GM23338 (cell line): ENCODE results near the gene PANK1. TPM values are rescaled to one million over a fixed set of nuclear protein-coding genes. Genes with fewer than 3 reads are reported as not detected.

Experiments
- ATAC-seq: fragments of 200-7000 bp; cut with Tn5 transposase; 3 replicates; pipeline ENCODE4 v1.9.1; 2020
- DNase-seq: peaks from one replicate; pipeline ENCODE4 v3.0.0-alpha.2; 2015; ENCODE audit warnings: low spot score
- H2AFZ ChIP-seq: fragments of 200-600 bp; sonication (generic); 2 replicates; pipeline ENCODE4 v1.8.0; 2016; ENCODE audit warnings: antibody characterized with exemption, mild to moderate bottlenecking, moderate library complexity
- H3F3A ChIP-seq: fragments of 200-600 bp; sonication (generic); replicated peaks from 2 replicates; pipeline ENCODE4 v1.8.0; 2017; ENCODE audit warnings: antibody characterized with exemption, mixed run types, low read depth
- H3K27ac ChIP-seq: fragments of 200-600 bp; sonication (generic); 2 replicates; pipeline ENCODE4 v1.6.1; 2016; ENCODE audit warnings: low read depth
- H3K27me3 ChIP-seq: fragments of 200-600 bp; sonication (generic); 2 replicates; pipeline ENCODE4 v1.8.0; 2016; ENCODE audit warnings: mild to moderate bottlenecking, mixed run types, moderate library complexity; ENCODE audit not compliant: insufficient read depth
- H3K36me3 ChIP-seq: fragments of 200-600 bp; sonication (generic); 2 replicates; pipeline ENCODE4 v1.8.0; 2016; ENCODE audit warnings: mild to moderate bottlenecking; ENCODE audit not compliant: insufficient read depth
- H3K4me1 ChIP-seq: fragments of 200-600 bp; sonication (generic); 2 replicates; pipeline ENCODE4 v1.8.0; 2016; ENCODE audit warnings: mild to moderate bottlenecking, moderate library complexity; ENCODE audit not compliant: insufficient read depth
- H3K4me2 ChIP-seq: fragments of 200-600 bp; sonication (generic); 2 replicates; pipeline ENCODE4 v1.7.1; 2017; ENCODE audit warnings: mixed run types
- H3K4me3 ChIP-seq: fragments of 200-600 bp; sonication (generic); 2 replicates; pipeline ENCODE4 v1.6.1; 2016; ENCODE audit warnings: mixed run types
- H3K79me2 ChIP-seq: fragments of 200-600 bp; sonication (generic); replicated peaks from 2 replicates; pipeline ENCODE4 v1.8.0; 2017; ENCODE audit warnings: mild to moderate bottlenecking; ENCODE audit not compliant: insufficient read depth
- H3K9me2 ChIP-seq: fragments of 200-600 bp; sonication (generic); 2 replicates; pipeline ENCODE4 v1.8.0; 2017; ENCODE audit not compliant: insufficient read depth
- H4K20me1 ChIP-seq: fragments of 200-600 bp; sonication (generic); replicated peaks from 2 replicates; pipeline ENCODE4 v1.8.0; 2017; ENCODE audit warnings: mild to moderate bottlenecking; ENCODE audit not compliant: insufficient read depth
- H3K27ac Mint-ChIP-seq: 2 replicates; pipeline ENCODE4 v1.8.0; 2020; ENCODE audit warnings: inconsistent platforms, mild to moderate bottlenecking, moderate library complexity, mixed read lengths
- H3K27me3 Mint-ChIP-seq: 3 replicates; pipeline ENCODE4 v1.8.0; 2022; ENCODE audit warnings: low read depth, mild to moderate bottlenecking, moderate library complexity, mixed read lengths, inconsistent platforms; ENCODE audit not compliant: insufficient read depth, poor library complexity
- H3K36me3 Mint-ChIP-seq: 3 replicates; pipeline ENCODE4 v1.8.0; 2021; ENCODE audit warnings: low read depth, mild to moderate bottlenecking, inconsistent platforms, moderate library complexity, mixed read lengths
- H3K4me1 Mint-ChIP-seq: 3 replicates; pipeline ENCODE4 v1.8.0; 2020; ENCODE audit warnings: mild to moderate bottlenecking, inconsistent platforms, mixed read lengths
- H3K4me3 Mint-ChIP-seq: 3 replicates; pipeline ENCODE4 v1.8.0; 2021; ENCODE audit warnings: moderate library complexity, mild to moderate bottlenecking, inconsistent platforms, mixed read lengths
- H3K9me3 Mint-ChIP-seq: 3 replicates; pipeline ENCODE4 v1.8.0; 2020; ENCODE audit warnings: moderate library complexity, mild to moderate bottlenecking, inconsistent platforms, mixed read lengths
- CREB1 ChIP-seq: fragments of 250-450 bp; sonication (Bioruptor Pico); IDR thresholded peaks from 2 replicates; pipeline ENCODE4 v1.5.0; 2020; ENCODE audit warnings: low read depth, mild to moderate bottlenecking, moderate library complexity
- CTCF ChIP-seq, 2 experiments: fragments of 200-600 bp in 1 of 2; sonication (generic) in 1 of 2; conservative IDR thresholded peaks; 2 replicates each; pipeline versions ENCODE4 v1.5.1 to v1.6.1; 2016 to 2017; ENCODE audit warnings: antibody characterized with exemption in 2 of 2, low read depth in 2 of 2, mild to moderate bottlenecking in 2 of 2, moderate library complexity in 1 of 2
- EZH2 ChIP-seq: fragments of 200-600 bp; sonication (generic); IDR thresholded peaks from one replicate; pipeline ENCODE4 v1.8.0; 2017; ENCODE audit warnings: antibody characterized with exemption, mild to moderate bottlenecking, low read depth; ENCODE audit not compliant: unreplicated experiment
- EZH2phosphoT487 ChIP-seq: fragments of 200-600 bp; sonication (generic); IDR thresholded peaks from one replicate; pipeline ENCODE4 v1.8.1; 2018; ENCODE audit warnings: antibody characterized with exemption; ENCODE audit not compliant: unreplicated experiment
- JUNB ChIP-seq: IDR thresholded peaks from one replicate; pipeline ENCODE4 v1.6.1; 2016; ENCODE audit warnings: antibody characterized with exemption; ENCODE audit not compliant: unreplicated experiment
- NANOG ChIP-seq: IDR thresholded peaks from 2 replicates; pipeline ENCODE4 v1.6.1; 2016; ENCODE audit warnings: antibody characterized with exemption, borderline replicate concordance
- POLR2AphosphoS5 ChIP-seq: IDR thresholded peaks from 2 replicates; pipeline ENCODE4 v1.6.1; 2016; ENCODE audit warnings: antibody characterized with exemption, low read depth
- STAT1 ChIP-seq: IDR thresholded peaks from one replicate; pipeline ENCODE4 v1.6.1; 2016; ENCODE audit warnings: antibody characterized with exemption; ENCODE audit not compliant: unreplicated experiment
- ZNF114 ChIP-seq: fragments of 250-450 bp; sonication (Bioruptor Pico); IDR thresholded peaks from 2 replicates; pipeline ENCODE4 v1.5.0; 2020; ENCODE audit warnings: mild to moderate bottlenecking, moderate library complexity
- ZNF331 ChIP-seq: fragments of 250-450 bp; sonication (Bioruptor Pico); IDR thresholded peaks from 2 replicates; pipeline ENCODE4 v1.5.0; 2020; ENCODE audit warnings: low read depth, mild to moderate bottlenecking, moderate library complexity
- polyA plus RNA-seq: library from polyadenylated mRNA; unstranded; fragments of >200 nt; fragmentation: Nextera tagmentation; extraction: Ambion mirVana; gene quantifications from 2 replicates; pipeline ENCODE4 v1.2.1, GENCODE V29; 2016
- total RNA-seq: library from RNA; depleted of rRNA; stranded (reverse); fragments of >200 nt; shearing (Covaris generic); gene quantifications from 2 replicates; pipeline ENCODE4 v1.2.3, GENCODE V29; 2014
- TF ChIP-seq, protein P1 (sequence below): fragments of 250-450 bp; sonication (Bioruptor Pico); IDR thresholded peaks from 2 replicates; pipeline ENCODE4 v1.5.0; 2020; ENCODE audit warnings: mild to moderate bottlenecking, moderate library complexity
- TF ChIP-seq, protein P2 (sequence below): IDR thresholded peaks from one replicate; pipeline ENCODE4 v1.6.1; 2018; ENCODE audit warnings: antibody characterized with exemption; ENCODE audit not compliant: unreplicated experiment
- TF ChIP-seq, protein P3 (sequence below): IDR thresholded peaks from 2 replicates; pipeline ENCODE4 v1.6.1; 2016; ENCODE audit warnings: antibody characterized with exemption

The PANK1 gene
- total and polyA plus RNA-seq, 2 experiments from 2014 or later: 15.2 to 44.7 TPM

DNA sequence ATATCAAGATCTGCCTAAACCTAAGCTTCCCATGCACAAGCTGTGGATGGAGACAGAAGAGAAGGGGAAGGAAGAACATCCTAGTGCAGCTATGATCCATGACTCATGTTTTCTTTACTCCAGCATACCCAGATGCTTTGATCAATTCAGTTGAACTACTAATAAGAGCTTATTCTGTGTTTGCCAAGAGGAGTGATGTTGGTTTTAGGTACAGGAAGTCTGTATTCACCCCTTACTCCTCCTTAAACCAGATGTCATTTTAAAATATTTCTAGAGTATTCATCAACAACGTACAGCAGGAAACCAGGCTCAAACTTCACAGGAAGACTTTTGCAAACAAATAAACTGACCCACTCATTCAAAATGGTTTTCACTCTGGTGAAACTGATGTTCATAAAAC, 29.2 kb downstream of the PANK1 start:
- peaks cover 87% of the 10 kb centered on the region for H3K79me2 ChIP-seq
- Mint-ChIP-seq H3K36me3 (peaks cover 44% of the 10 kb centered on the region), H3K27me3 (peaks cover 2% of the 10 kb centered on the region), H3K27ac (no peak overlapping the region), H3K4me1 (peaks cover 42% of the 10 kb centered on the region), H3K4me3 (no peak overlapping the region), H3K9me3 (peaks cover 29% of the 10 kb centered on the region)
- H3K9me2 ChIP-seq: no peaks in the 10 kb centered on the region
- H3K4me1 ChIP-seq: peaks cover 20% of the 10 kb centered on the region
- no peak overlapping the region for H2AFZ ChIP-seq
- ATAC-seq (no peak), DNase-seq (no peak)
- no peak overlapping the region for H3K4me3 ChIP-seq
- no peak overlapping the region for H3K4me2 ChIP-seq
- no peak overlapping the region for H3K27ac ChIP-seq
- TF ChIP-seq ZNF114 (CRISPR knock-in tag) (no peak), STAT1 (no peak), CREB1 (no peak), ZNF331 (no peak), EZH2phosphoT487 (no peak), NANOG (no peak), JUNB (no peak), POLR2AphosphoS5 (no peak), CTCF (conservative IDR thresholded peaks at IDR 0.05; ENCODE audit: low read depth in 2 of 2) (no peak), EZH2 (no peak)
- TF ChIP-seq, protein P1, sequence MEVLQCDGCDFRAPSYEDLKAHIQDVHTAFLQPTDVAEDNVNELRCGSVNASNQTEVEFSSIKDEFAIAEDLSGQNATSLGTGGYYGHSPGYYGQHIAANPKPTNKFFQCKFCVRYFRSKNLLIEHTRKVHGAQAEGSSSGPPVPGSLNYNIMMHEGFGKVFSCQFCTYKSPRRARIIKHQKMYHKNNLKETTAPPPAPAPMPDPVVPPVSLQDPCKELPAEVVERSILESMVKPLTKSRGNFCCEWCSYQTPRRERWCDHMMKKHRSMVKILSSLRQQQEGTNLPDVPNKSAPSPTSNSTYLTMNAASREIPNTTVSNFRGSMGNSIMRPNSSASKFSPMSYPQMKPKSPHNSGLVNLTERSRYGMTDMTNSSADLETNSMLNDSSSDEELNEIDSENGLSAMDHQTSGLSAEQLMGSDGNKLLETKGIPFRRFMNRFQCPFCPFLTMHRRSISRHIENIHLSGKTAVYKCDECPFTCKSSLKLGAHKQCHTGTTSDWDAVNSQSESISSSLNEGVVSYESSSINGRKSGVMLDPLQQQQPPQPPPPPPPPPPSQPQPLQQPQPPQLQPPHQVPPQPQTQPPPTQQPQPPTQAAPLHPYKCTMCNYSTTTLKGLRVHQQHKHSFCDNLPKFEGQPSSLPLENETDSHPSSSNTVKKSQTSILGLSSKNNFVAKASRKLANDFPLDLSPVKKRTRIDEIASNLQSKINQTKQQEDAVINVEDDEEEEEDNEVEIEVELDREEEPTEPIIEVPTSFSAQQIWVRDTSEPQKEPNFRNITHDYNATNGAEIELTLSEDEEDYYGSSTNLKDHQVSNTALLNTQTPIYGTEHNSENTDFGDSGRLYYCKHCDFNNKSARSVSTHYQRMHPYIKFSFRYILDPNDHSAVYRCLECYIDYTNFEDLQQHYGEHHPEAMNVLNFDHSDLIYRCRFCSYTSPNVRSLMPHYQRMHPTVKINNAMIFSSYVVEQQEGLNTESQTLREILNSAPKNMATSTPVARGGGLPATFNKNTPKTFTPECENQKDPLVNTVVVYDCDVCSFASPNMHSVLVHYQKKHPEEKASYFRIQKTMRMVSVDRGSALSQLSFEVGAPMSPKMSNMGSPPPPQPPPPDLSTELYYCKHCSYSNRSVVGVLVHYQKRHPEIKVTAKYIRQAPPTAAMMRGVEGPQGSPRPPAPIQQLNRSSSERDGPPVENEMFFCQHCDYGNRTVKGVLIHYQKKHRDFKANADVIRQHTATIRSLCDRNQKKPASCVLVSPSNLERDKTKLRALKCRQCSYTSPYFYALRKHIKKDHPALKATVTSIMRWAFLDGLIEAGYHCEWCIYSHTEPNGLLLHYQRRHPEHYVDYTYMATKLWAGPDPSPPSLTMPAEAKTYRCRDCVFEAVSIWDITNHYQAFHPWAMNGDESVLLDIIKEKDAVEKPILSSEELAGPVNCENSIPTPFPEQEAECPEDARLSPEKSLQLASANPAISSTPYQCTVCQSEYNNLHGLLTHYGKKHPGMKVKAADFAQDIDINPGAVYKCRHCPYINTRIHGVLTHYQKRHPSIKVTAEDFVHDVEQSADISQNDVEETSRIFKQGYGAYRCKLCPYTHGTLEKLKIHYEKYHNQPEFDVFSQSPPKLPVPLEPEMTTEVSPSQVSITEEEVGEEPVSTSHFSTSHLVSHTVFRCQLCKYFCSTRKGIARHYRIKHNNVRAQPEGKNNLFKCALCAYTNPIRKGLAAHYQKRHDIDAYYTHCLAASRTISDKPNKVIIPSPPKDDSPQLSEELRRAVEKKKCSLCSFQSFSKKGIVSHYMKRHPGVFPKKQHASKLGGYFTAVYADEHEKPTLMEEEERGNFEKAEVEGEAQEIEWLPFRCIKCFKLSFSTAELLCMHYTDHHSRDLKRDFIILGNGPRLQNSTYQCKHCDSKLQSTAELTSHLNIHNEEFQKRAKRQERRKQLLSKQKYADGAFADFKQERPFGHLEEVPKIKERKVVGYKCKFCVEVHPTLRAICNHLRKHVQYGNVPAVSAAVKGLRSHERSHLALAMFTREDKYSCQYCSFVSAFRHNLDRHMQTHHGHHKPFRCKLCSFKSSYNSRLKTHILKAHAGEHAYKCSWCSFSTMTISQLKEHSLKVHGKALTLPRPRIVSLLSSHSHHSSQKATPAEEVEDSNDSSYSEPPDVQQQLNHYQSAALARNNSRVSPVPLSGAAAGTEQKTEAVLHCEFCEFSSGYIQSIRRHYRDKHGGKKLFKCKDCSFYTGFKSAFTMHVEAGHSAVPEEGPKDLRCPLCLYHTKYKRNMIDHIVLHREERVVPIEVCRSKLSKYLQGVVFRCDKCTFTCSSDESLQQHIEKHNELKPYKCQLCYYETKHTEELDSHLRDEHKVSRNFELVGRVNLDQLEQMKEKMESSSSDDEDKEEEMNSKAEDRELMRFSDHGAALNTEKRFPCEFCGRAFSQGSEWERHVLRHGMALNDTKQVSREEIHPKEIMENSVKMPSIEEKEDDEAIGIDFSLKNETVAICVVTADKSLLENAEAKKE: no peak
- TF ChIP-seq, protein P2, sequence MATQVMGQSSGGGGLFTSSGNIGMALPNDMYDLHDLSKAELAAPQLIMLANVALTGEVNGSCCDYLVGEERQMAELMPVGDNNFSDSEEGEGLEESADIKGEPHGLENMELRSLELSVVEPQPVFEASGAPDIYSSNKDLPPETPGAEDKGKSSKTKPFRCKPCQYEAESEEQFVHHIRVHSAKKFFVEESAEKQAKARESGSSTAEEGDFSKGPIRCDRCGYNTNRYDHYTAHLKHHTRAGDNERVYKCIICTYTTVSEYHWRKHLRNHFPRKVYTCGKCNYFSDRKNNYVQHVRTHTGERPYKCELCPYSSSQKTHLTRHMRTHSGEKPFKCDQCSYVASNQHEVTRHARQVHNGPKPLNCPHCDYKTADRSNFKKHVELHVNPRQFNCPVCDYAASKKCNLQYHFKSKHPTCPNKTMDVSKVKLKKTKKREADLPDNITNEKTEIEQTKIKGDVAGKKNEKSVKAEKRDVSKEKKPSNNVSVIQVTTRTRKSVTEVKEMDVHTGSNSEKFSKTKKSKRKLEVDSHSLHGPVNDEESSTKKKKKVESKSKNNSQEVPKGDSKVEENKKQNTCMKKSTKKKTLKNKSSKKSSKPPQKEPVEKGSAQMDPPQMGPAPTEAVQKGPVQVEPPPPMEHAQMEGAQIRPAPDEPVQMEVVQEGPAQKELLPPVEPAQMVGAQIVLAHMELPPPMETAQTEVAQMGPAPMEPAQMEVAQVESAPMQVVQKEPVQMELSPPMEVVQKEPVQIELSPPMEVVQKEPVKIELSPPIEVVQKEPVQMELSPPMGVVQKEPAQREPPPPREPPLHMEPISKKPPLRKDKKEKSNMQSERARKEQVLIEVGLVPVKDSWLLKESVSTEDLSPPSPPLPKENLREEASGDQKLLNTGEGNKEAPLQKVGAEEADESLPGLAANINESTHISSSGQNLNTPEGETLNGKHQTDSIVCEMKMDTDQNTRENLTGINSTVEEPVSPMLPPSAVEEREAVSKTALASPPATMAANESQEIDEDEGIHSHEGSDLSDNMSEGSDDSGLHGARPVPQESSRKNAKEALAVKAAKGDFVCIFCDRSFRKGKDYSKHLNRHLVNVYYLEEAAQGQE: no peak
- TF ChIP-seq, protein P3, sequence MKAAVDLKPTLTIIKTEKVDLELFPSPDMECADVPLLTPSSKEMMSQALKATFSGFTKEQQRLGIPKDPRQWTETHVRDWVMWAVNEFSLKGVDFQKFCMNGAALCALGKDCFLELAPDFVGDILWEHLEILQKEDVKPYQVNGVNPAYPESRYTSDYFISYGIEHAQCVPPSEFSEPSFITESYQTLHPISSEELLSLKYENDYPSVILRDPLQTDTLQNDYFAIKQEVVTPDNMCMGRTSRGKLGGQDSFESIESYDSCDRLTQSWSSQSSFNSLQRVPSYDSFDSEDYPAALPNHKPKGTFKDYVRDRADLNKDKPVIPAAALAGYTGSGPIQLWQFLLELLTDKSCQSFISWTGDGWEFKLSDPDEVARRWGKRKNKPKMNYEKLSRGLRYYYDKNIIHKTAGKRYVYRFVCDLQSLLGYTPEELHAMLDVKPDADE: no peak
- peaks cover 10% of the 10 kb centered on the region; the same call in 1 of the 2 replicates for H4K20me1 ChIP-seq
- H3K36me3 ChIP-seq: peaks cover 9% of the 10 kb centered on the region
- no peaks in the 10 kb centered on the region for H3F3A ChIP-seq
- no peaks in the 10 kb centered on the region for H3K27me3 ChIP-seq
